ENCODE measurements around the gene CYP1B1.

The CYP1B1 gene

DNA sequence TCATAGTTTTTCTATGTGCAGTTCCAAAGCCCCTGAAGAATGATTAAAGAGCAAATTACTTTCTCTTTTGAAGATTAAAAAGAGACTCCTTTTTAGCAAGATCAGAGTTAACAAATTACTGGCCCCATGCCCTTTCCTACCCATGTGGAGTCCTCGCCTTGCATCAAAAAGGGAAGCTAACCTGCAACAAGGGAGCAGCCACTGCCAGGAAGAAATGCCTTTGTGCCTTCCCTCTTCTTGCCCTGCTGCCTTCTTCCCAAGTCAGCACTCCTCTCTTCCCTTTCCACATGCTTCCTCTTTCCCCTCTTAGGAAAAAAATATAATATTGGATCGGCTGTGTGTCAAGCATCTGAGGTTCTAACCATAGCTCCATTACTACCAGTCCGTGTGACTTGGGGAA, 37.1 kb upstream of the CYP1B1 start:
- no peak for TF ChIP-seq SIN3A (IDR thresholded peaks at IDR 0.05; ENCODE audit: borderline replicate concordance, insufficient read depth, low read length)
- TF ChIP-seq TAF1 (IDR thresholded peaks at IDR 0.05; ENCODE audit: borderline replicate concordance, insufficient read depth, low read length) = no peak
- TF ChIP-seq REST (IDR thresholded peaks at IDR 0.05; ENCODE audit: insufficient read depth in 1 of 2, low read depth in 2 of 2, low read length in 2 of 2) = no peak
- no peak for TF ChIP-seq FOXP2 (optimal IDR thresholded peaks at IDR 0.05; ENCODE audit: borderline replicate concordance, extremely low read depth, extremely low read length, insufficient read depth)
- TF ChIP-seq POLR2AphosphoS5 (IDR thresholded peaks at IDR 0.05; ENCODE audit: low read depth, low read length) = no peak

- TF ChIP-seq POLR2AphosphoS5 (IDR thresholded peaks at IDR 0.05; ENCODE audit: low read depth, low read length) = no peak
- no peak for TF ChIP-seq TAF1 (IDR thresholded peaks at IDR 0.05; ENCODE audit: borderline replicate concordance, insufficient read depth, low read length)
- TF ChIP-seq REST (IDR thresholded peaks at IDR 0.05; ENCODE audit: insufficient read depth in 1 of 2, low read depth in 2 of 2, low read length in 2 of 2) = no peak
- TF ChIP-seq SIN3A (IDR thresholded peaks at IDR 0.05; ENCODE audit: borderline replicate concordance, insufficient read depth, low read length) = no peak
- TF ChIP-seq FOXP2 (optimal IDR thresholded peaks at IDR 0.05; ENCODE audit: borderline replicate concordance, extremely low read depth, extremely low read length, insufficient read depth) = no peak
Observed at GRCh38 chr2:38109732-38110181, 33.8 kb upstream of the CYP1B1 start.

GRCh38 chr2:38108907-38109731, 33.2 kb upstream of the CYP1B1 start:
- no peak for TF ChIP-seq FOXP2 (optimal IDR thresholded peaks at IDR 0.05; ENCODE audit: borderline replicate concordance, extremely low read depth, extremely low read length, insufficient read depth)
- TF ChIP-seq POLR2AphosphoS5 (IDR thresholded peaks at IDR 0.05; ENCODE audit: low read depth, low read length) = no peak

DNA sequence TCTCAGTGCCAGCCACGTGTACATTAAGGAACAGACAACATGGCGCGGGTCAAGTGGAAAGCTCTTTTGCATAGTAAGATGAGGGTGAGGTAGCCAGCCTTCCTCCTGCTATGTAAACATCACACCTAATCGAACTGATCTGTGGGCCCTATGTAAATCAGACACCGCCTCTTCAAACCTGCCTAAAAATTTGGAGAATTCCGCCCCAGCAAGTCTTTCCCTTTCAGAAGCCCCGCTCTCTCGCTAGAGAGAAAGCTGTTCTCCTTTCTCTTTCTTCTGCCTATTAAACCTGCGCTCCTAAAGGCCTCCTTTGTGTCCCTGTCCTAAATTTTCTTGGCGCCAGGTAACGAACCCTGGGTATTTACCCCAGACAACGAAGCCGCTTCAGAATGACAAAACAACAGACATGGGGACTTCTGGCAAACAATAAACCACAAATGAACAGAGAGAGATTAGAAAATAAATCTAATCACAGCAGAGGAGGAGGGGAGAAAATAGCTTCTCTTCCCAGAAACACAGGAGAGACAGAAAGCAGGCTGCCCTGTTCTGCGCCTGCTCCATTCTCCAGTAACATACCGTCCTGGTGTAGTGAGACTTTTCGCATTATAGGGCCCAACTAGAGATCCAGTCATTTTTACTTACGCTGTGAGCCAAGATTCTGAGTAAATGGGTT, 31.9 kb upstream of the CYP1B1 start:
- TF ChIP-seq POLR2AphosphoS5 (IDR thresholded peaks at IDR 0.05; ENCODE audit: low read depth, low read length) (no peak), TAF1 (IDR thresholded peaks at IDR 0.05; ENCODE audit: borderline replicate concordance, insufficient read depth, low read length) (no peak), REST (IDR thresholded peaks at IDR 0.05; ENCODE audit: insufficient read depth in 1 of 2, low read depth in 2 of 2, low read length in 2 of 2) (no peak), FOXP2 (optimal IDR thresholded peaks at IDR 0.05; ENCODE audit: borderline replicate concordance, extremely low read depth, extremely low read length, insufficient read depth) (no peak), SIN3A (IDR thresholded peaks at IDR 0.05; ENCODE audit: borderline replicate concordance, insufficient read depth, low read length) (no peak)

DNA sequence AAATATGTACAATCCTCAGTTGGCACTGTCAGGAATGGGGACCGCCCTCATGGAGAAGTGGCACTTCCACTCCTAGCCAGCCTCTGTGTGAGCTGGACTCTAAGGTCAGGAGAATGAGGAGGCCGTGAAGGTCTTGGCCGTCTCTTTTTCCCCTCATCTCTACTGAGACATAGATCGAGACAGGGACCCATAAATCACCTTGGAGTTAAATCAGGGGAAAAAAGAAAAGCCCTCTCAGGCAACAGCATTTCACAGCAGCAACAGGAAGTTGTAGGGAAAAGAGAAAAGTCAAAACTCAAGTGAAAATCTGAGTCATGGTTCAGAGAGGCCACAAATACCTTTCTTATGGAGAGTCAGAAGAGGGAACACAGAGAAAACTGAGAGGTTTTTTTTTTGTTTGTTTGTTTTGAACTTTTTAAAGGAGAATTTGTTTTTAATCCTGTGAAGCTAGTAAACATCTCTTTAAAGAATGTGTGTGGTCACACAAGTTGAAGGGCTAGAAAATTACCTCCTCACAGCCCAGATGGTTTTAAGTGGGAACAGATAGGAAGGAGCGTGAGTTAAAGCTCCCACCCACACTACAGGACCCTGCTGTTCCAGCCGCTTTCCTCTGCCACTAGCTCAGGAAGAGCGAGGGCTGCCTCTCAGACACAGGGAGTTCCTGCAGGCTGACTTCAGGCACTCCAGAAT, 30.6 kb upstream of the CYP1B1 start:
- TF ChIP-seq FOXP2 (optimal IDR thresholded peaks at IDR 0.05; ENCODE audit: borderline replicate concordance, extremely low read depth, extremely low read length, insufficient read depth) (no peak), TAF1 (IDR thresholded peaks at IDR 0.05; ENCODE audit: borderline replicate concordance, insufficient read depth, low read length) (no peak), SIN3A (IDR thresholded peaks at IDR 0.05; ENCODE audit: borderline replicate concordance, insufficient read depth, low read length) (no peak), POLR2AphosphoS5 (IDR thresholded peaks at IDR 0.05; ENCODE audit: low read depth, low read length) (no peak), REST (IDR thresholded peaks at IDR 0.05; ENCODE audit: insufficient read depth in 1 of 2, low read depth in 2 of 2, low read length in 2 of 2) (no peak)
